Measurements from ENCODE around the gene OLFML3. TPM values are rescaled to one million over a fixed set of nuclear protein-coding genes. Genes with fewer than 3 reads are reported as not detected.
A peak's percentile ranks its signal among the peaks of the same experiment; 100 is the strongest.

OLFML3 gene
- total RNA-seq, 4 donors from 2014 or later: 20.2 to 28.3 (median 24.8) TPM

DNA sequence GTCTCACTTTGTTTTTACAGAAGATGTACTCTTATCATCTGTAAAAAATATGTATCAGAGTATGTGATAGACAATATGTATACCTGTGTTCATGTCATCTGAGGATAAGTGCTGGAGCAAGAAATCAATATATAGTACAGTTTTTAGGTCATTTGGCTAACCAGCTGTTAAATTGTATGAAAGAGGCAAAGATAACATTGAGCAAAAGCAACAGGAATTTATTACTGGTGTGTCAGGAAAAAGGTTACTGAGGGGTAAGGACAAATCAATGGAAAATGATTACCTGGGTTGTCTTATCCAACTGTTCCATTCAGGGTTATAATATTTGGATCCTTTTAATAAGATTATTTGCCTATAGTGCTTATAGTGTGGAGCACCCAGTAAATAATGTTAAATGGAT, 45.3 kb upstream of the OLFML3 start:
- Histone ChIP-seq H3K9me3 (no peaks in the 10 kb centered on the region), H3K36me3 (no peaks in the 10 kb centered on the region), H3K27me3 (no peaks in the 10 kb centered on the region), H3K4me3 (replicated peaks in 1 of 3) (no peak overlapping the region), H3K27ac (no peak overlapping the region), H3K4me1 (peaks cover 41 to 45% of the 10 kb centered on the region in 2 donors)
- intact Hi-C loops (cut with DNase I): no loop called here
- TF ChIP-seq, protein P1, sequence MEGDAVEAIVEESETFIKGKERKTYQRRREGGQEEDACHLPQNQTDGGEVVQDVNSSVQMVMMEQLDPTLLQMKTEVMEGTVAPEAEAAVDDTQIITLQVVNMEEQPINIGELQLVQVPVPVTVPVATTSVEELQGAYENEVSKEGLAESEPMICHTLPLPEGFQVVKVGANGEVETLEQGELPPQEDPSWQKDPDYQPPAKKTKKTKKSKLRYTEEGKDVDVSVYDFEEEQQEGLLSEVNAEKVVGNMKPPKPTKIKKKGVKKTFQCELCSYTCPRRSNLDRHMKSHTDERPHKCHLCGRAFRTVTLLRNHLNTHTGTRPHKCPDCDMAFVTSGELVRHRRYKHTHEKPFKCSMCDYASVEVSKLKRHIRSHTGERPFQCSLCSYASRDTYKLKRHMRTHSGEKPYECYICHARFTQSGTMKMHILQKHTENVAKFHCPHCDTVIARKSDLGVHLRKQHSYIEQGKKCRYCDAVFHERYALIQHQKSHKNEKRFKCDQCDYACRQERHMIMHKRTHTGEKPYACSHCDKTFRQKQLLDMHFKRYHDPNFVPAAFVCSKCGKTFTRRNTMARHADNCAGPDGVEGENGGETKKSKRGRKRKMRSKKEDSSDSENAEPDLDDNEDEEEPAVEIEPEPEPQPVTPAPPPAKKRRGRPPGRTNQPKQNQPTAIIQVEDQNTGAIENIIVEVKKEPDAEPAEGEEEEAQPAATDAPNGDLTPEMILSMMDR (IDR thresholded peaks at IDR 0.05): no peak
- TF ChIP-seq POLR2A (IDR thresholded peaks at IDR 0.05): no peak
- DNase-seq: no peak

DNA sequence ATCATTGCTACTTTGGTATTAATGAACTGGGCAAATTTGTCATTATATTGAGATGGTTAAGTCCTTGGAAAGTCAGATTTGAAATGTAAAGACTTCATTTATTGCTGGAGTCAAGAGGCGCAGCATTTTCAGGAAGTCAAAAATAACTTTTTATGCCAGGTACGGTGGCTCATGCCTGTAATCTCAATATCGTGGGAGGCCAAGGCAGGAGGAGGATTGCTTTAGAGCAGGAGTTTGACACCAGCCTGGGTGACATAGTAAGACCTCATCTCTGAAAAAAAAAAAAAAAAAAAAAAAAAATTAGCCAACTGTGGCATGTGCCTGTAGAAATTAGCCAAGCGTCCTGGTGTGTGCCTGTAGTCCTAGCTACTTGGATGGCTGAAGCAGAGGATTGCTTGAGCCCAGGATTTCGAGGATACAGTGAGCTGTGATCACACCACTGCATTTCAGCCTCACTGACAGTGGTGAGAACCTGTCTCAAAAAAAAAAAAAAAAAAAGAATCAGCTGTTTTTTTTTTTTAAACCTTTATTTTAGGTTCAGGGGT, 44.7 kb upstream of the OLFML3 start:
- WGBS, 2 donors: 75 to 78% methylated on average over 5 of the region's 5 CpGs
- intact Hi-C loops (cut with DNase I): no loop called here
- Histone ChIP-seq H3K4me1 (peaks cover 41 to 45% of the 10 kb centered on the region in 2 donors), H3K36me3 (no peaks in the 10 kb centered on the region), H3K9me3 (no peaks in the 10 kb centered on the region), H3K27me3 (no peaks in the 10 kb centered on the region), H3K4me3 (replicated peaks in 1 of 3) (no peak overlapping the region), H3K27ac (no peak overlapping the region)
- TF ChIP-seq POLR2A (IDR thresholded peaks at IDR 0.05): no peak
- TF ChIP-seq, protein P1 (IDR thresholded peaks at IDR 0.05): no peak
- DNase-seq: peak; percentile 18 to 39

DNA sequence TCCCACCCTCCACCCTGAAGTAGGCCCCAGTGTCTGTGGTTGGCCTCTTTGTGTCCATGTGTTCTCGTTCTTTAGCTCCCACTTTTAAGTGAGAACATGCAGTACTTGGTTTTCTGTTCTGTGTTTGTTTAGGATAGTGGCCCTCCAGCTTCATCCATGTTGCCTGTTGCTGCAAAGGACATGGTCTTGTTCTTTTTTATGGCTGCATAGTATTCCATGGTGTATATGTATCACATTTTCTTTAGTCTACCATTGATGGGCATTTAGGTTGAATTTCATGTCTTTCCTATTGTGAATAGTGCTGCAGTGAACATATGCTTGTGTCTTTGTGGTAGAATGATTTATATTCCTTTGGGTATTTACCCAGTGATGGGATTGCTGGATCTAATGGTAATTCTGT, 44.1 kb upstream of the OLFML3 start:
- WGBS, 2 donors: 96 to 100% methylated on average over 1 of the region's 1 CpG
- intact Hi-C loops (cut with DNase I): no loop called here
- TF ChIP-seq, protein P1 (IDR thresholded peaks at IDR 0.05): no peak
- TF ChIP-seq POLR2A (IDR thresholded peaks at IDR 0.05): no peak
- Histone ChIP-seq H3K27ac (no peak overlapping the region), H3K36me3 (no peaks in the 10 kb centered on the region), H3K4me1 (peaks cover 41 to 48% of the 10 kb centered on the region in 2 donors), H3K9me3 (no peaks in the 10 kb centered on the region), H3K27me3 (no peaks in the 10 kb centered on the region), H3K4me3 (replicated peaks in 1 of 3) (no peak overlapping the region)
- DNase-seq: no peak

DNA sequence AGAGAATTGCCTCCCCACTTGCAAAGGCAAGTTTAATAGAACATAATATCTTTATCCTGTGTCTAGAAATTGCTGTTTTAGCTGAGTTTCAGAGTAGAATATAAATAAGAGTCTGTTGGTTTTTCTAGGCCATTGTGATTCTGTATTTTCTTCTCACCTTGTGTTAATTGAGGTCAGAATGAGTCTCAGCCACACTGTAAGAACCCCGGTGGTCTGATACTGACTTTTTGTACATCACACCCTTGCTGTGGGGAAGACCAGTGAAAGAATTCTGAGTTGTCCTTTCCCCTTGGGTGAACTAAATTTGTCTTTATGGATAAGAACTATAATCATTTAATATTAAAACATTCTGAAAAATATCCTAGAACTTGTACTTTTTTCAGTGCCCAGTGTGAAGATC, 43.3 kb upstream of the OLFML3 start:
- peaks cover 6% of the 10 kb centered on the region in 2 donors for H3K36me3 ChIP-seq
- DNase-seq: no peak
- H3K4me1 ChIP-seq: peaks cover 40 to 48% of the 10 kb centered on the region in 2 donors
- H3K27ac ChIP-seq: no peak overlapping the region
- H3K9me3 ChIP-seq: no peaks in the 10 kb centered on the region
- no peak overlapping the region for H3K4me3 ChIP-seq (replicated peaks in 1 of 3)
- H3K27me3 ChIP-seq: no peaks in the 10 kb centered on the region
- intact Hi-C loops (cut with DNase I): no loop called here
- TF ChIP-seq, protein P1 (IDR thresholded peaks at IDR 0.05): no peak
- no peak for TF ChIP-seq POLR2A (IDR thresholded peaks at IDR 0.05)
- 78 to 84% methylated on average over 1 of the region's 1 CpG for WGBS, 2 donors

DNA sequence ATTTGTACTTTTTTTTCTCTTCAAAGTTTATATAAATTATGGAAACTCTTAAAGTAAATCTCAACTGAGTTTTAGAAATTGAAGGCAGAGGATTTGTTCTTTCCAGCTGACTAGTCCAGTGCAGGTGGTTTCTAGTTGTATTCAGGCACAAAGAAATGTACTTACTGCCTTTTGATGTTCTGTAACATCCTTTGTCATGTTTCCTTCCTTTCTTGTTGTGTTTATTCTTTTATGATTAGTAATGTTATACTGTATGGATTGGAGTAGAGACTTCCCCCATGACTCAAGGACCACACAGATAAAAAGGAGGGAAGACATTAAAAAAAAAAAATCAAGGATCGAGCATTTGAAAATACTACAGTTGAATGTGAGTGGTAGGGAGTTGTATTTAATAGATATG, 42.1 kb upstream of the OLFML3 start:
- peaks cover 28 to 39% of the 10 kb centered on the region in 2 donors for H3K4me1 ChIP-seq
- intact Hi-C loops (cut with DNase I): no loop called here

More for the DNA sequence above, 42.1 kb upstream of the OLFML3 start:
- Histone ChIP-seq H3K36me3 (peaks cover 9 to 11% of the 10 kb centered on the region in 2 donors), H3K27me3 (no peaks in the 10 kb centered on the region), H3K9me3 (no peaks in the 10 kb centered on the region), H3K27ac (no peak overlapping the region), H3K4me3 (replicated peaks in 1 of 3) (no peak overlapping the region)
- WGBS, 2 donors: 78 to 85% methylated on average over 1 of the region's 1 CpG
- no peak for TF ChIP-seq POLR2A (IDR thresholded peaks at IDR 0.05)
- TF ChIP-seq, protein P1 (IDR thresholded peaks at IDR 0.05): no peak
- DNase-seq: no peak
